H1 (cell line): ENCODE results near the gene THOP1. TPM values are rescaled to one million over a fixed set of nuclear protein-coding genes. Genes with fewer than 3 reads are reported as not detected.

Experiments used
- CTCF ChIA-PET: fragments of 300-600 bp; sonication (Branson Sonifier 250); formaldehyde crosslinking; loops from one replicate; lab custom pipeline; 2021; ENCODE audit not compliant: partially characterized antibody; lab: Charles Lee
- POLR2A ChIA-PET: fragments of 300-600 bp; sonication (Branson Sonifier 250); formaldehyde crosslinking; loops from one replicate; lab custom pipeline; 2021; ENCODE audit warnings: inconsistent platforms; ENCODE audit not compliant: partially characterized antibody; lab: Charles Lee
- DNase-seq, 2 experiments: peaks; one replicate each; pipeline versions ENCODE4 v3.0.0 to v3.0.0-alpha.2; 2010 to 2022; ENCODE audit warnings: low spot score in 2 of 2, low read depth in 1 of 2, mixed read lengths in 1 of 2
- FAIRE-seq: peaks from 2 replicates; lab custom pipeline; 2011; peaks lifted over from hg19 to GRCh38; lab: Jason Lieb, UNC
- H2AFZ ChIP-seq: 2 replicates; pipeline ENCODE4 v1.8.1; 2012; ENCODE audit warnings: low read length, inconsistent platforms
- H2AK5ac ChIP-seq: 2 replicates; pipeline ENCODE4 v1.6.1; 2013; ENCODE audit warnings: low read depth, low read length
- H2BK120ac ChIP-seq: replicated peaks from 2 replicates; pipeline ENCODE3; 2013; ENCODE audit warnings: low read depth, low read length, inconsistent platforms
- H2BK12ac ChIP-seq: 2 replicates; pipeline ENCODE4 v1.6.1; 2013; ENCODE audit warnings: low read depth, low read length
- H2BK15ac ChIP-seq: 2 replicates; pipeline ENCODE4 v1.6.1; 2013; ENCODE audit warnings: low read length
- H2BK20ac ChIP-seq: 2 replicates; pipeline ENCODE4 v1.6.1; 2013; ENCODE audit warnings: low read length
- H2BK5ac ChIP-seq: 2 replicates; pipeline ENCODE4 v1.6.1; 2013; ENCODE audit warnings: low read depth, low read length
- H3K14ac ChIP-seq: 2 replicates; pipeline ENCODE4 v1.6.1; 2013; ENCODE audit warnings: inconsistent platforms; ENCODE audit not compliant: insufficient read length
- H3K18ac ChIP-seq: 2 replicates; pipeline ENCODE4 v1.6.1; 2013; ENCODE audit warnings: low read length; ENCODE audit errors: extremely low read depth
- H3K23ac ChIP-seq: 2 replicates; pipeline ENCODE4 v1.6.1; 2013; ENCODE audit warnings: inconsistent platforms; ENCODE audit not compliant: insufficient read length
- H3K23me2 ChIP-seq: 2 replicates; pipeline ENCODE4 v1.6.1; 2013; ENCODE audit warnings: low read depth, low read length
- H3K27ac ChIP-seq: 2 replicates; pipeline ENCODE4 v1.6.1; 2011; ENCODE audit warnings: low read depth, low read length, inconsistent platforms
- H3K27me3 ChIP-seq, 4 experiments: replicated peaks in 1 of 4; 1 replicate in 1 of 4; 2 replicates in 3 of 4; pipeline versions ENCODE4 v1.6.1 to v1.8.1; 2011 to 2013; ENCODE audit warnings: low read length in 3 of 4, mild to moderate bottlenecking in 3 of 4, inconsistent platforms in 2 of 4, mixed read lengths in 2 of 4, moderate library complexity in 1 of 4; ENCODE audit not compliant: control insufficient read depth in 3 of 4, insufficient read depth in 3 of 4; ENCODE audit errors: extremely low read depth in 1 of 4
- H3K36me3 ChIP-seq, 4 experiments: 2 replicates each; pipeline versions ENCODE4 v1.6.1 to v1.8.1; 2011 to 2013; ENCODE audit warnings: mild to moderate bottlenecking in 4 of 4, low read length in 3 of 4, moderate library complexity in 2 of 4, control low read depth in 1 of 4, inconsistent platforms in 1 of 4; ENCODE audit not compliant: insufficient read depth in 4 of 4, control insufficient read depth in 2 of 4
- H3K4ac ChIP-seq: replicated peaks from 2 replicates; pipeline ENCODE3; 2013; ENCODE audit warnings: low read length, low read depth, mixed read lengths, inconsistent platforms; ENCODE audit not compliant: insufficient read length
- H3K4me1 ChIP-seq, 4 experiments: replicated peaks in 1 of 4; 1 replicate in 1 of 4; 2 replicates in 3 of 4; pipeline versions ENCODE4 v1.6.1 to v1.8.1; 2011 to 2013; ENCODE audit warnings: low read length in 3 of 4, inconsistent platforms in 2 of 4, mixed read lengths in 1 of 4; ENCODE audit not compliant: insufficient read depth in 4 of 4, control insufficient read depth in 3 of 4
- H3K4me2 ChIP-seq, 2 experiments: 2 replicates each; pipeline versions ENCODE4 v1.6.1 to v1.8.1; 2011 to 2013; ENCODE audit warnings: low read depth in 2 of 2, low read length in 2 of 2, control low read depth in 1 of 2, inconsistent platforms in 1 of 2, mild to moderate bottlenecking in 1 of 2; ENCODE audit not compliant: insufficient read depth in 1 of 2
- H3K4me3 ChIP-seq, 4 experiments: fragments of 200-600, 300-600 bp in 1 of 4; sonication (generic), shearing (Covaris generic), sonication (Bioruptor Twin) in 1 of 4; 2 replicates each; pipeline versions ENCODE4 v1.5.1 to v1.8.1; 2011 to 2016; ENCODE audit warnings: low read length in 4 of 4, low read depth in 3 of 4, control low read depth in 2 of 4, inconsistent platforms in 2 of 4, mild to moderate bottlenecking in 2 of 4, mixed read lengths in 1 of 4, moderate library complexity in 1 of 4; ENCODE audit not compliant: insufficient read depth in 2 of 4; ENCODE audit errors: extremely low read depth in 1 of 4
- H3K56ac ChIP-seq: replicated peaks from 2 replicates; pipeline ENCODE3; 2013; ENCODE audit warnings: low read depth, mild to moderate bottlenecking, mixed read lengths, low read length, inconsistent platforms; ENCODE audit not compliant: insufficient read length
- H3K79me1 ChIP-seq: 2 replicates; pipeline ENCODE4 v1.6.1; 2013; ENCODE audit warnings: low read depth, low read length, control low read depth
- H3K79me2 ChIP-seq, 2 experiments: 2 replicates each; pipeline versions ENCODE4 v1.6.1 to v1.8.1; 2012 to 2013; ENCODE audit warnings: low read length in 2 of 2, mild to moderate bottlenecking in 2 of 2, inconsistent platforms in 1 of 2; ENCODE audit not compliant: insufficient read depth in 2 of 2, control insufficient read depth in 1 of 2
- H3K9ac ChIP-seq, 4 experiments: replicated peaks in 1 of 4; 1 replicate in 1 of 4; 2 replicates in 3 of 4; pipeline versions ENCODE4 v1.6.1 to v1.8.1; 2011 to 2013; ENCODE audit warnings: low read depth in 3 of 4, low read length in 3 of 4, control low read depth in 2 of 4, mild to moderate bottlenecking in 2 of 4, moderate library complexity in 2 of 4, inconsistent platforms in 1 of 4; ENCODE audit errors: extremely low read depth in 1 of 4
- H3K9me3 ChIP-seq, 2 experiments: 2 replicates each; pipeline versions ENCODE4 v1.6.1 to v1.8.1; 2012 to 2013; ENCODE audit warnings: mild to moderate bottlenecking in 2 of 2, moderate library complexity in 2 of 2, control low read depth in 1 of 2, inconsistent platforms in 1 of 2, low read depth in 1 of 2, low read length in 1 of 2, mixed read lengths in 1 of 2; ENCODE audit not compliant: insufficient read depth in 2 of 2
- H4K20me1 ChIP-seq, 2 experiments: replicated peaks in 1 of 2; 2 replicates each; pipeline versions ENCODE3 to v1.8.1; 2011 to 2013; ENCODE audit warnings: inconsistent platforms in 2 of 2, low read length in 2 of 2, mild to moderate bottlenecking in 1 of 2; ENCODE audit not compliant: insufficient read depth in 2 of 2, control insufficient read depth in 1 of 2
- H4K5ac ChIP-seq: 2 replicates; pipeline ENCODE4 v1.6.1; 2013; ENCODE audit warnings: low read length, low read depth, mixed read lengths, inconsistent platforms; ENCODE audit not compliant: insufficient read length
- H4K8ac ChIP-seq: 2 replicates; pipeline ENCODE4 v1.8.0; 2013; ENCODE audit warnings: mild to moderate bottlenecking, moderate library complexity, low read length, inconsistent platforms; ENCODE audit not compliant: insufficient read depth; ENCODE audit errors: extremely low read depth
- H4K91ac ChIP-seq: replicated peaks from 2 replicates; pipeline ENCODE3; 2013; ENCODE audit warnings: low read length, mixed read lengths, inconsistent platforms; ENCODE audit not compliant: insufficient read length
- ASH2L ChIP-seq: fragments of 200-600, 300-600 bp; sonication (generic); IDR thresholded peaks from one replicate; pipeline ENCODE4 v1.7.1; 2017; ENCODE audit warnings: low read length
- CHD1 ChIP-seq: IDR thresholded peaks from 2 replicates; pipeline ENCODE4 v1.6.1; 2012; ENCODE audit warnings: low read depth, low read length, improper control_type of control experiment
- E2F6 ChIP-seq: IDR thresholded peaks from 2 replicates; pipeline ENCODE4 v1.6.1; 2012; ENCODE audit warnings: inconsistent platforms
- HDAC2 ChIP-seq, 2 experiments: fragments of 300-600 bp in 1 of 2; sonication (generic) in 1 of 2; IDR thresholded peaks; 2 replicates each; pipeline ENCODE4 v1.6.1; 2011 to 2012; ENCODE audit warnings: low read depth in 2 of 2, low read length in 2 of 2, mild to moderate bottlenecking in 2 of 2, moderate library complexity in 2 of 2, borderline replicate concordance in 1 of 2, inconsistent platforms in 1 of 2
- HDAC6 ChIP-seq: IDR thresholded peaks from one replicate; pipeline ENCODE4 v1.7.1; 2012; ENCODE audit warnings: low read depth, mild to moderate bottlenecking, inconsistent platforms, low read length, moderate library complexity
- JUN ChIP-seq: IDR thresholded peaks from 2 replicates; pipeline ENCODE4 v1.6.1; 2011; ENCODE audit warnings: low read depth, mild to moderate bottlenecking, improper control_type of control experiment, low read length
- KDM5A ChIP-seq: fragments of 200-600 bp; IDR thresholded peaks from 2 replicates; pipeline ENCODE4 v1.7.1; 2012; ENCODE audit warnings: mild to moderate bottlenecking, low read length, inconsistent platforms, mixed read lengths
- RXRA ChIP-seq: IDR thresholded peaks from 2 replicates; pipeline ENCODE4 v1.6.1; 2011; ENCODE audit warnings: low read depth, mild to moderate bottlenecking, low read length, moderate library complexity; ENCODE audit not compliant: insufficient read depth
- SIX5 ChIP-seq: IDR thresholded peaks from 2 replicates; pipeline ENCODE4 v1.6.1; 2011; ENCODE audit warnings: mild to moderate bottlenecking, low read depth, low read length
- SP2 ChIP-seq: IDR thresholded peaks from 2 replicates; pipeline ENCODE4 v1.6.1; 2012; ENCODE audit warnings: mild to moderate bottlenecking, low read length, inconsistent platforms
- TEAD4 ChIP-seq: IDR thresholded peaks from 2 replicates; pipeline ENCODE4 v1.6.1; 2012; ENCODE audit warnings: low read depth, low read length, inconsistent platforms, mixed read lengths
- WGBS, 2 experiments: shearing (Covaris generic) in 1 of 2; methylation state at CpG; one replicate each; pipeline versions ENCODE4 v1.1.6 to v1.1.7; 2013 to 2015; ENCODE audit warnings: low lambda C conversion rate in 2 of 2, mixed read lengths in 2 of 2, inconsistent platforms in 1 of 2, low coverage in 1 of 2, missing lambda C conversion rate in 1 of 2; ENCODE audit not compliant: insufficient replicate concordance in 2 of 2, insufficient coverage in 1 of 2, insufficient read length in 1 of 2; ENCODE audit errors: extremely low coverage in 1 of 2, missing lambda C conversion rate in 1 of 2; 5-methylcytosine and 5-hydroxymethylcytosine counted together
- polyA plus RNA-seq, 7 experiments: library from polyadenylated mRNA; depleted of rRNA in 3 of 7; stranded (reverse) in 5 of 7; unstranded in 2 of 7; fragments of >200 nt in 5 of 7; fragments of 200-250 nt in 2 of 7; gene quantifications; 1 replicate in 5 of 7; 2 replicates in 1 of 7; 4 replicates in 1 of 7; pipeline versions ENCODE4 v1.2.1 to v1.2.3, GENCODE V29; 2011 to 2013; ENCODE audit warnings: missing spikeins in 2 of 7, mixed read lengths in 2 of 7
- total RNA-seq: library from RNA; stranded (reverse); fragmentation: NEBNext Ultra II Directional; extraction: Animal tissue kit (Norgen Biotek cat#: 25700); gene quantifications from 2 replicates; pipeline ENCODE4 v1.2.1, GENCODE V29; 2021

THOP1 gene
- total and polyA plus RNA-seq, 2 of the 8 experiments (the other 6 are each of a cell fraction or from before 2014, with no cell fraction given) = 136 to 159 TPM

GRCh38 chr19:2802826-2803225, 17.5 kb downstream of the THOP1 start:
- Histone ChIP-seq H3K9ac (no peak overlapping the region), H3K9me3 (no peaks in the 10 kb centered on the region), H3K4me1 (no peaks in the 10 kb centered on the region; a peak in 1 of 7 replicates), H3K4ac (no peak overlapping the region), H3K4me2 (no peak overlapping the region), H2BK15ac (no peak overlapping the region), H4K20me1 (peaks cover 10 to 30% of the 10 kb centered on the region in 2 experiments), H4K5ac (no peak overlapping the region), H3K36me3 (peaks cover 11 to 65% (median 46%) of the 10 kb centered on the region in 4 experiments), H2BK120ac (no peak overlapping the region), H2AFZ (no peak overlapping the region), H3K4me3 (no peak overlapping the region), H3K18ac (no peak overlapping the region), H2BK12ac (no peak overlapping the region), H3K27me3 (no peaks in the 10 kb centered on the region), H2BK20ac (no peak overlapping the region), H3K14ac (no peak overlapping the region), H3K79me1 (peaks cover 11% of the 10 kb centered on the region), H2AK5ac (no peak overlapping the region), H3K56ac (no peak overlapping the region), H3K23ac (no peak overlapping the region), H4K91ac (no peak overlapping the region), H3K79me2 (no peaks in the 10 kb centered on the region), H3K27ac (no peak overlapping the region), H3K23me2 (peaks cover 7% of the 10 kb centered on the region; the same call in 1 of the 2 replicates), H2BK5ac (no peak overlapping the region), H4K8ac (no peak overlapping the region)
- TF ChIP-seq E2F6 (no peak), SIX5 (no peak), CHD1 (no peak), HDAC6 (no peak), HDAC2 (IDR thresholded peaks at IDR 0.05; ENCODE audit: borderline replicate concordance in 1 of 2, low read depth in 2 of 2, low read length in 2 of 2) (no peak), RXRA (no peak), SP2 (no peak), ASH2L (no peak), KDM5A (no peak), TEAD4 (no peak), JUN (no peak)
- WGBS, 2 experiments = 92% methylated on average over 17 of the region's 17 CpGs; no CpG with 5 or more reads in 1 of the 2 experiments
- ChIA-PET POLR2A (interaction anchor here (1.1 to 2.0 kb wide), 2 partner anchors 8 to 16 kb away, joined by 3 to 10 read pairs; no protein-coding TSS in a partner anchor), CTCF (no interaction called here)
- DNase-seq = no peak
- no peak for FAIRE-seq
